NCI-H1930 (cell line): Measurements from ENCODE around the gene IGSF5.
"Not testable (repeated sequence)": the region's sequence is repeated elsewhere in the genome, so short reads cannot be mapped to it uniquely, and the experiment has no call there.

Experiments used
- DNase-seq, 2 experiments: peaks; one replicate each; lab custom pipeline; 2025; lab: John Stamatoyannopoulos, UW

IGSF5 gene

GRCh38 chr21:39744883-39745282, at the start of gene IGSF5:
IGSF5 (plus strand) TSS chr21:39745183; CDS start chr21:39745510, 327 bp downstream.
- DNase-seq = not testable (repeated sequence)

- no peak for DNase-seq
These were observed 48.8 kb upstream of the IGSF5 start for GRCh38 chr21:39696196-39696595.

- no peak for DNase-seq
These were observed 48.4 kb upstream of the IGSF5 start for GRCh38 chr21:39696618-39697017.

- no peak for DNase-seq
These were observed 44.7 kb upstream of the IGSF5 start for GRCh38 chr21:39700318-39700717.

GRCh38 chr21:39703578-39703977, 41.4 kb upstream of the IGSF5 start:
- no peak for DNase-seq

- no peak for DNase-seq
These were observed 39.1 kb upstream of the IGSF5 start for GRCh38 chr21:39705849-39706248.

GRCh38 chr21:39707316-39707715, 37.7 kb upstream of the IGSF5 start:
- DNase-seq = no peak

- DNase-seq = no peak
These were observed 34.1 kb upstream of the IGSF5 start for GRCh38 chr21:39710866-39711265.

- no peak for DNase-seq
These were observed 32.7 kb upstream of the IGSF5 start for GRCh38 chr21:39712273-39712672.

- no peak for DNase-seq
These were observed 32.0 kb upstream of the IGSF5 start for GRCh38 chr21:39712976-39713375.

GRCh38 chr21:39713905-39714304, 31.1 kb upstream of the IGSF5 start:
- no peak for DNase-seq

GRCh38 chr21:39714331-39714730, 30.7 kb upstream of the IGSF5 start:
- DNase-seq = no peak

- DNase-seq = peak in 1 of 2 experiments; percentile 26
These were observed 29.1 kb upstream of the IGSF5 start for GRCh38 chr21:39715804-39716397.

GRCh38 chr21:39720126-39720778, 24.7 kb upstream of the IGSF5 start:
- no peak for DNase-seq

- no peak for DNase-seq
These were observed 23.1 kb upstream of the IGSF5 start for GRCh38 chr21:39721885-39722284.

- no peak for DNase-seq
These were observed 20.0 kb upstream of the IGSF5 start for GRCh38 chr21:39724944-39725343.

- DNase-seq = no peak
These were observed 18.9 kb upstream of the IGSF5 start for GRCh38 chr21:39726133-39726532.

- no peak for DNase-seq
These were observed 17.4 kb upstream of the IGSF5 start for GRCh38 chr21:39727401-39728120.

GRCh38 chr21:39728341-39728740, 16.6 kb upstream of the IGSF5 start:
- DNase-seq = no peak

GRCh38 chr21:39730418-39731157, 14.4 kb upstream of the IGSF5 start:
- no peak for DNase-seq

GRCh38 chr21:39736716-39737115, 8.3 kb upstream of the IGSF5 start:
- DNase-seq = no peak

GRCh38 chr21:39737376-39738000, 7.5 kb upstream of the IGSF5 start:
- DNase-seq = no peak
